GM23338 (cell line): ENCODE results near the gene CDC42BPB. TPM values are rescaled to one million over a fixed set of nuclear protein-coding genes. Genes with fewer than 3 reads are reported as not detected.

Experiments used
- ATAC-seq: fragments of 200-7000 bp; cut with Tn5 transposase; 3 replicates; pipeline ENCODE4 v1.9.1; 2020
- DNase-seq: peaks from one replicate; pipeline ENCODE4 v3.0.0-alpha.2; 2015; ENCODE audit warnings: low spot score
- H2AFZ ChIP-seq: fragments of 200-600 bp; sonication (generic); 2 replicates; pipeline ENCODE4 v1.8.0; 2016; ENCODE audit warnings: antibody characterized with exemption, mild to moderate bottlenecking, moderate library complexity
- H3F3A ChIP-seq: fragments of 200-600 bp; sonication (generic); replicated peaks from 2 replicates; pipeline ENCODE4 v1.8.0; 2017; ENCODE audit warnings: antibody characterized with exemption, mixed run types, low read depth
- H3K27ac ChIP-seq: fragments of 200-600 bp; sonication (generic); 2 replicates; pipeline ENCODE4 v1.6.1; 2016; ENCODE audit warnings: low read depth
- H3K27me3 ChIP-seq: fragments of 200-600 bp; sonication (generic); 2 replicates; pipeline ENCODE4 v1.8.0; 2016; ENCODE audit warnings: mild to moderate bottlenecking, mixed run types, moderate library complexity; ENCODE audit not compliant: insufficient read depth
- H3K36me3 ChIP-seq: fragments of 200-600 bp; sonication (generic); 2 replicates; pipeline ENCODE4 v1.8.0; 2016; ENCODE audit warnings: mild to moderate bottlenecking; ENCODE audit not compliant: insufficient read depth
- H3K4me1 ChIP-seq: fragments of 200-600 bp; sonication (generic); 2 replicates; pipeline ENCODE4 v1.8.0; 2016; ENCODE audit warnings: mild to moderate bottlenecking, moderate library complexity; ENCODE audit not compliant: insufficient read depth
- H3K4me2 ChIP-seq: fragments of 200-600 bp; sonication (generic); 2 replicates; pipeline ENCODE4 v1.7.1; 2017; ENCODE audit warnings: mixed run types
- H3K4me3 ChIP-seq: fragments of 200-600 bp; sonication (generic); 2 replicates; pipeline ENCODE4 v1.6.1; 2016; ENCODE audit warnings: mixed run types
- H3K79me2 ChIP-seq: fragments of 200-600 bp; sonication (generic); replicated peaks from 2 replicates; pipeline ENCODE4 v1.8.0; 2017; ENCODE audit warnings: mild to moderate bottlenecking; ENCODE audit not compliant: insufficient read depth
- H3K9me2 ChIP-seq: fragments of 200-600 bp; sonication (generic); 2 replicates; pipeline ENCODE4 v1.8.0; 2017; ENCODE audit not compliant: insufficient read depth
- H4K20me1 ChIP-seq: fragments of 200-600 bp; sonication (generic); replicated peaks from 2 replicates; pipeline ENCODE4 v1.8.0; 2017; ENCODE audit warnings: mild to moderate bottlenecking; ENCODE audit not compliant: insufficient read depth
- H3K27ac Mint-ChIP-seq: 2 replicates; pipeline ENCODE4 v1.8.0; 2020; ENCODE audit warnings: inconsistent platforms, mild to moderate bottlenecking, moderate library complexity, mixed read lengths
- H3K27me3 Mint-ChIP-seq: 3 replicates; pipeline ENCODE4 v1.8.0; 2022; ENCODE audit warnings: low read depth, mild to moderate bottlenecking, moderate library complexity, mixed read lengths, inconsistent platforms; ENCODE audit not compliant: insufficient read depth, poor library complexity
- H3K36me3 Mint-ChIP-seq: 3 replicates; pipeline ENCODE4 v1.8.0; 2021; ENCODE audit warnings: low read depth, mild to moderate bottlenecking, inconsistent platforms, moderate library complexity, mixed read lengths
- H3K4me1 Mint-ChIP-seq: 3 replicates; pipeline ENCODE4 v1.8.0; 2020; ENCODE audit warnings: mild to moderate bottlenecking, inconsistent platforms, mixed read lengths
- H3K4me3 Mint-ChIP-seq: 3 replicates; pipeline ENCODE4 v1.8.0; 2021; ENCODE audit warnings: moderate library complexity, mild to moderate bottlenecking, inconsistent platforms, mixed read lengths
- H3K9me3 Mint-ChIP-seq: 3 replicates; pipeline ENCODE4 v1.8.0; 2020; ENCODE audit warnings: moderate library complexity, mild to moderate bottlenecking, inconsistent platforms, mixed read lengths
- CREB1 ChIP-seq: fragments of 250-450 bp; sonication (Bioruptor Pico); IDR thresholded peaks from 2 replicates; pipeline ENCODE4 v1.5.0; 2020; ENCODE audit warnings: low read depth, mild to moderate bottlenecking, moderate library complexity
- CTCF ChIP-seq, 2 experiments: fragments of 200-600 bp in 1 of 2; sonication (generic) in 1 of 2; conservative IDR thresholded peaks; 2 replicates each; pipeline versions ENCODE4 v1.5.1 to v1.6.1; 2016 to 2017; ENCODE audit warnings: antibody characterized with exemption in 2 of 2, low read depth in 2 of 2, mild to moderate bottlenecking in 2 of 2, moderate library complexity in 1 of 2
- ETS1 ChIP-seq: IDR thresholded peaks from 2 replicates; pipeline ENCODE4 v1.6.1; 2016; ENCODE audit warnings: antibody characterized with exemption
- EZH2 ChIP-seq: fragments of 200-600 bp; sonication (generic); IDR thresholded peaks from one replicate; pipeline ENCODE4 v1.8.0; 2017; ENCODE audit warnings: antibody characterized with exemption, mild to moderate bottlenecking, low read depth; ENCODE audit not compliant: unreplicated experiment
- EZH2phosphoT487 ChIP-seq: fragments of 200-600 bp; sonication (generic); IDR thresholded peaks from one replicate; pipeline ENCODE4 v1.8.1; 2018; ENCODE audit warnings: antibody characterized with exemption; ENCODE audit not compliant: unreplicated experiment
- JUNB ChIP-seq: IDR thresholded peaks from one replicate; pipeline ENCODE4 v1.6.1; 2016; ENCODE audit warnings: antibody characterized with exemption; ENCODE audit not compliant: unreplicated experiment
- NANOG ChIP-seq: IDR thresholded peaks from 2 replicates; pipeline ENCODE4 v1.6.1; 2016; ENCODE audit warnings: antibody characterized with exemption, borderline replicate concordance
- POLR2AphosphoS5 ChIP-seq: IDR thresholded peaks from 2 replicates; pipeline ENCODE4 v1.6.1; 2016; ENCODE audit warnings: antibody characterized with exemption, low read depth
- REST ChIP-seq: IDR thresholded peaks from one replicate; pipeline ENCODE4 v1.6.1; 2018; ENCODE audit warnings: antibody characterized with exemption; ENCODE audit not compliant: unreplicated experiment
- STAT1 ChIP-seq: IDR thresholded peaks from one replicate; pipeline ENCODE4 v1.6.1; 2016; ENCODE audit warnings: antibody characterized with exemption; ENCODE audit not compliant: unreplicated experiment
- ZNF114 ChIP-seq: fragments of 250-450 bp; sonication (Bioruptor Pico); IDR thresholded peaks from 2 replicates; pipeline ENCODE4 v1.5.0; 2020; ENCODE audit warnings: mild to moderate bottlenecking, moderate library complexity
- ZNF331 ChIP-seq: fragments of 250-450 bp; sonication (Bioruptor Pico); IDR thresholded peaks from 2 replicates; pipeline ENCODE4 v1.5.0; 2020; ENCODE audit warnings: low read depth, mild to moderate bottlenecking, moderate library complexity
- ZNF462 ChIP-seq: fragments of 250-450 bp; sonication (Bioruptor Pico); IDR thresholded peaks from 2 replicates; pipeline ENCODE4 v1.5.0; 2020; ENCODE audit warnings: mild to moderate bottlenecking, moderate library complexity
- polyA plus RNA-seq: library from polyadenylated mRNA; unstranded; fragments of >200 nt; fragmentation: Nextera tagmentation; extraction: Ambion mirVana; gene quantifications from 2 replicates; pipeline ENCODE4 v1.2.1, GENCODE V29; 2016
- total RNA-seq: library from RNA; depleted of rRNA; stranded (reverse); fragments of >200 nt; shearing (Covaris generic); gene quantifications from 2 replicates; pipeline ENCODE4 v1.2.3, GENCODE V29; 2014

Gene CDC42BPB
- total and polyA plus RNA-seq, 2 experiments from 2014 or later: 12.3 to 127 TPM

GRCh38 chr14:103033681-103034096 is 23.7 kb downstream of the CDC42BPB start:
- Histone ChIP-seq H3K36me3 (no peaks in the 10 kb centered on the region), H3K4me3 (no peak overlapping the region), H4K20me1 (peaks cover 42% of the 10 kb centered on the region), H3K27me3 (no peaks in the 10 kb centered on the region), H3F3A (0 out of 2 replicates have a peak, but pooled peaks cover 2% of the 10 kb centered on the region), H3K4me2 (no peak overlapping the region), H3K9me2 (no peaks in the 10 kb centered on the region; the same call in 1 of the 2 replicates), H2AFZ (no peak overlapping the region), H3K79me2 (peaks cover 98% of the 10 kb centered on the region), H3K27ac (no peak overlapping the region), H3K4me1 (peaks cover 5% of the 10 kb centered on the region)
- no peak for TF ChIP-seq EZH2
- TF ChIP-seq ZNF331 (CRISPR knock-in tag): no peak
- TF ChIP-seq CTCF (conservative IDR thresholded peaks at IDR 0.05; ENCODE audit: low read depth in 2 of 2): no peak
- TF ChIP-seq ETS1: no peak
- TF ChIP-seq EZH2phosphoT487: no peak
- TF ChIP-seq CREB1 (CRISPR knock-in tag): no peak
- no peak for TF ChIP-seq JUNB
- TF ChIP-seq NANOG: no peak
- no peak for TF ChIP-seq STAT1
- no peak for TF ChIP-seq ZNF114 (CRISPR knock-in tag)
- no peak for TF ChIP-seq ZNF462 (CRISPR knock-in tag)
- TF ChIP-seq REST: no peak
- no peak for TF ChIP-seq POLR2AphosphoS5
- H3K9me3 Mint-ChIP-seq: no peaks in the 10 kb centered on the region
- DNase-seq: no peak
- H3K36me3 Mint-ChIP-seq: no peaks in the 10 kb centered on the region
- H3K27me3 Mint-ChIP-seq: peaks cover 3% of the 10 kb centered on the region
- H3K4me1 Mint-ChIP-seq: no peaks in the 10 kb centered on the region
- no peak overlapping the region for H3K4me3 Mint-ChIP-seq
- H3K27ac Mint-ChIP-seq: no peak overlapping the region
- ATAC-seq: no peak
